ENCODE data around the gene ABCA8.

The ABCA8 gene

DNA sequence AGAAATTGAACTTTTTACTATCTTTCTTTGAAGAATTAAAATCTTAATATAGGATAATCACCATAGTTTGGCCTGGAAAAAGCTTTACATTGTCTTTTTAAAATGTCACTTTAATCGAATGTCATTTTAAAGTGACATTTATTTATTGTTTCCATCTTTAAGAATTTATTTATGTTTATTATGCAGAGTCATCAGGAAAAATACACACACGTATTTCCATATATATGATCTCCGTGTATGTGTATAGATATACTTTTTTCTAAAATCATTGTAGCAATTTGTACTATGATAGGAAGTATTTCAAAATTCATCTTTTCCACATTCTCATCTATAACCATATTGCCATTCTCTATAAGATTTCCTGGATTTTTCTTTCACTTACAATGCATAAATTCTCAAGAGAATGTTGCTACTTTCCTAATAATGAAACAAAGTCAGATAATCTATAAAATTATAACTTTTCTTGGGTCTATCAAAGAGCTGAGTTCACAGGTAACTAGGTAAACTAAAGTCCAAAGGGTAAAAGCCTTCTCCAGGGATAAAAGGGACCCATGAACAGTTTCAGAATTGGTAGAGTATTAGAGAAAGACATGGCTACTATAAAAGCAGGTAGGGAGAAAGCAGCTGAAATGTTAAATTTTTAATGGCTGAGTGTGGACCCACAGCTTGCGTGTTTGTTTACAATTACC is 11.9 kb downstream of the ABCA8 start:
- no peak overlapping the region for H3K27ac ChIP-seq
- TF ChIP-seq, protein P1, sequence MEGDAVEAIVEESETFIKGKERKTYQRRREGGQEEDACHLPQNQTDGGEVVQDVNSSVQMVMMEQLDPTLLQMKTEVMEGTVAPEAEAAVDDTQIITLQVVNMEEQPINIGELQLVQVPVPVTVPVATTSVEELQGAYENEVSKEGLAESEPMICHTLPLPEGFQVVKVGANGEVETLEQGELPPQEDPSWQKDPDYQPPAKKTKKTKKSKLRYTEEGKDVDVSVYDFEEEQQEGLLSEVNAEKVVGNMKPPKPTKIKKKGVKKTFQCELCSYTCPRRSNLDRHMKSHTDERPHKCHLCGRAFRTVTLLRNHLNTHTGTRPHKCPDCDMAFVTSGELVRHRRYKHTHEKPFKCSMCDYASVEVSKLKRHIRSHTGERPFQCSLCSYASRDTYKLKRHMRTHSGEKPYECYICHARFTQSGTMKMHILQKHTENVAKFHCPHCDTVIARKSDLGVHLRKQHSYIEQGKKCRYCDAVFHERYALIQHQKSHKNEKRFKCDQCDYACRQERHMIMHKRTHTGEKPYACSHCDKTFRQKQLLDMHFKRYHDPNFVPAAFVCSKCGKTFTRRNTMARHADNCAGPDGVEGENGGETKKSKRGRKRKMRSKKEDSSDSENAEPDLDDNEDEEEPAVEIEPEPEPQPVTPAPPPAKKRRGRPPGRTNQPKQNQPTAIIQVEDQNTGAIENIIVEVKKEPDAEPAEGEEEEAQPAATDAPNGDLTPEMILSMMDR (IDR thresholded peaks at IDR 0.05): no peak
- no peak overlapping the region for H3K4me3 ChIP-seq (ENCODE audit: low read depth in 1 of 2, low read length in 1 of 2)
- H3K27me3 ChIP-seq: no peaks in the 10 kb centered on the region
- no peaks in the 10 kb centered on the region for H3K9me3 ChIP-seq
- H3K36me3 ChIP-seq: no peaks in the 10 kb centered on the region
- H3K4me1 ChIP-seq (ENCODE audit: control insufficient read depth in 1 of 2, insufficient read depth in 1 of 2, low read depth in 1 of 2, low read length in 1 of 2): no peaks in the 10 kb centered on the region

DNA sequence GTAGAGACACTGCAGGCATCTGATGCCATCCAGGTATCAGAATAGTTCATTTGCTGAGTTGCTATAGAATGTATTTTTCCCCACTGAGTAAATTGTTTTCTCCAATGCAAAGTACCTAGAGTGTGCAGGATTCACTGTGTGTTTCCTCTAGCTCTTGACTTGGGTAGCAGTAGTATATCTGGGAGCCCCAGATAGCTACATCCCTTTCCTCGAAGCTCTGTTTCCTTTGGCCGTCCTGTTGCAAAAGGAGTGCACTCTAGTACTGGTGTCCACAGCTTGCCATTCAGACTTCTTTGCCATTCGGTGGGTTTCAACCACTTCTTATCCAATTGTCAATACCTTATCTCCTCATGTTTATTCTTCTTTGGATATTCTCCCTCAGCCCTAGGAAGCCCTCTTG is 12.8 kb downstream of the ABCA8 start:
- Histone ChIP-seq H3K36me3 (no peaks in the 10 kb centered on the region), H3K27me3 (no peaks in the 10 kb centered on the region), H3K9me3 (no peaks in the 10 kb centered on the region), H3K4me3 (ENCODE audit: low read depth in 1 of 2, low read length in 1 of 2) (no peak overlapping the region), H3K4me1 (ENCODE audit: control insufficient read depth in 1 of 2, insufficient read depth in 1 of 2, low read depth in 1 of 2, low read length in 1 of 2) (no peaks in the 10 kb centered on the region), H3K27ac (no peak overlapping the region)
- TF ChIP-seq, protein P1 (IDR thresholded peaks at IDR 0.05): no peak

DNA sequence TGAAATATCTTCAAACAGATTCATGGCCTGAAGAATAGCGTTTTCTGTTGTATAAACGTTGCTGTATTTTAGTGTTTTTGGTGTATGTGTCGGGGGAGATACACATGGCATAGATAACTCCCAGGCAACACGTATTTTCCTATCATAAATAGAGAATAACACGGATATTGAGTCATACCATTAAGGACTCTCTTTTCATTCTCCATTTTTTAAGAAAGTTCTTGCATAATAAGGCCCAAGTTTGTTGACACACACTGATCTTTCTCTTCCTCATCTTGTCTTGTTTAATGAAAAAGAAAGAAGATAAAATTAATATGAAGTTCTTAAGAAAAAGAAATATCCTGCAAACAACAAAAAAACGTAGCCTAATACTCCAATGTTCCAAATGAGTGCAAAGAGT is 13.4 kb downstream of the ABCA8 start:
- no peaks in the 10 kb centered on the region for H3K4me1 ChIP-seq (ENCODE audit: control insufficient read depth in 1 of 2, insufficient read depth in 1 of 2, low read depth in 1 of 2, low read length in 1 of 2)
- H3K27me3 ChIP-seq: no peaks in the 10 kb centered on the region
- H3K4me3 ChIP-seq (ENCODE audit: low read depth in 1 of 2, low read length in 1 of 2): no peak overlapping the region
- no peaks in the 10 kb centered on the region for H3K9me3 ChIP-seq
- no peaks in the 10 kb centered on the region for H3K36me3 ChIP-seq
- no peak overlapping the region for H3K27ac ChIP-seq
- TF ChIP-seq, protein P1 (IDR thresholded peaks at IDR 0.05): no peak

DNA sequence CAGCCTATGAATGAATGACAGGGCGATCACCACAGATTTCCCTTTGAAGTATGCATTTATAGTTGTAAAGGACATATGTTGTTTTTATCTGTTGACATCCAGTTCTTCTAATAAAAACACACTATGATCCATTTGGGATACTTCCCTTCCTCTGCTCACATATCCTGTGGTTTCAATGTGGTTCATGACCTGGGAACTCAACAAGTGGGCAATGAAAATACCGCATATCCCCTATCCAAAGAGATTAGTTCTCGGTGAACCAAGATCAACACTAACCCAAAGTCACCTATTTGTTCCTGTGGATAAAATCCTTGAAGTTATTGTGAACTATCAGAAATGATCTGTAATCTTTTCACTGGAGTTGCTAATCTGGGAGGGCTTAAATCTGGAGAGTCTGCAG is 16.0 kb downstream of the ABCA8 start:
- Histone ChIP-seq H3K36me3 (no peaks in the 10 kb centered on the region), H3K4me3 (ENCODE audit: low read depth in 1 of 2, low read length in 1 of 2) (no peak overlapping the region), H3K27me3 (no peaks in the 10 kb centered on the region), H3K4me1 (ENCODE audit: control insufficient read depth in 1 of 2, insufficient read depth in 1 of 2, low read depth in 1 of 2, low read length in 1 of 2) (no peaks in the 10 kb centered on the region), H3K9me3 (no peaks in the 10 kb centered on the region), H3K27ac (no peak overlapping the region)
- TF ChIP-seq, protein P1 (IDR thresholded peaks at IDR 0.05): no peak

DNA sequence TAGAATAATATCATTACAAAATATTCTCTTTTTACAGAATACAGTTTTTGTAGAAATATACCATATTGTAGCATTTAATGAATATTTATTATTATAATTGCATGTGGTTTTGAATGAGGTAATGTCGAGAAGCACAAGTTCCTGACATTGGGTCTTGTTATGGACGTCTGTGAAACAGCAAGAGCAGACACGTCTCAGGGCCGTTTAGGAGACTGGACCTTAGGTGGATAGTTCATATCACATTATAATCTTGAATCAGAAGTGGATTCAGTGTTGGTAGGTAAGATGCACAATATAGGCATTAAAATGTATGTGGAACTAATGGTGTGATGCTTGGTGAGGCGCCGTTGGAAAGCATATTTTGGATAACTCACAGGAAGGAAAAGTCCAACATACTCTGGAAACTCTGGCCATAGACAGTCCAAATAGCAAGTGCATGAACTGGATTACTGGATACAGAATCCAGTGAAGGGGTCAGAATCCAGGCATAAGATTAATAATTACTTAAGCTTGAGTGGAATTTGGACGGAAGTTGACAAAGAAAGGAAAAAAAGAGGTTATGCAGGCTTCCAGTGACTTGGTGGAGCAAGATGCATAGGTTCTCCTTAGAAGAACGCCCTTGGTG is 17.2 kb downstream of the ABCA8 start:
- H3K36me3 ChIP-seq: no peaks in the 10 kb centered on the region
- H3K4me1 ChIP-seq (ENCODE audit: control insufficient read depth in 1 of 2, insufficient read depth in 1 of 2, low read depth in 1 of 2, low read length in 1 of 2): no peaks in the 10 kb centered on the region
- no peak overlapping the region for H3K27ac ChIP-seq
- no peaks in the 10 kb centered on the region for H3K9me3 ChIP-seq
- H3K27me3 ChIP-seq: no peaks in the 10 kb centered on the region
- H3K4me3 ChIP-seq (ENCODE audit: low read depth in 1 of 2, low read length in 1 of 2): no peak overlapping the region
- TF ChIP-seq, protein P1 (IDR thresholded peaks at IDR 0.05): no peak

Measured in neutrophil (primary cell).